Loucy (cell line): ENCODE measurements around the gene FAM83D.

Experiments used
- CTCF ChIP-seq: fragments of 200-600 bp; sonication (generic); conservative IDR thresholded peaks from 2 replicates; pipeline ENCODE4 v1.5.1; 2014; ENCODE audit warnings: mild to moderate bottlenecking, antibody characterized with exemption, low read length
- EZH2phosphoT487 ChIP-seq: fragments of 200-600 bp; IDR thresholded peaks from 2 replicates; pipeline ENCODE4 v1.6.1; 2018; ENCODE audit warnings: antibody characterized with exemption, mild to moderate bottlenecking, moderate library complexity, borderline replicate concordance

GRCh38 chr20:38882600-38882999, 43.6 kb upstream of the FAM83D start:
- TF ChIP-seq CTCF (no peak), EZH2phosphoT487 (no peak)
